Neural cell (in vitro differentiated cells): ENCODE measurements around the gene GABRB2. TPM values are rescaled to one million over a fixed set of nuclear protein-coding genes. Genes with fewer than 3 reads are reported as not detected.

ENCODE experiments used
- H2AFZ ChIP-seq: fragments of 200-600, 300-800 bp; sonication (generic), shearing (Covaris generic); 2 replicates; pipeline ENCODE4 v1.6.0; 2014; ENCODE audit warnings: low read depth, mild to moderate bottlenecking, antibody characterized with exemption, low read length, moderate library complexity
- H3F3A ChIP-seq: fragments of 200-600 bp; shearing (Covaris generic); 2 replicates; pipeline ENCODE4 v1.6.1; 2016; ENCODE audit warnings: mild to moderate bottlenecking, moderate library complexity, mixed read lengths, antibody characterized with exemption, low read length; ENCODE audit not compliant: insufficient read depth, poor library complexity, severe bottlenecking
- H3K27ac ChIP-seq: fragments of 200-600, 300-800 bp; sonication (generic), shearing (Covaris generic); 2 replicates; pipeline ENCODE4 v1.5.1; 2014; ENCODE audit warnings: mild to moderate bottlenecking, low read length, moderate library complexity
- H3K27me3 ChIP-seq: fragments of 300-800, 200-600 bp; sonication (generic), shearing (Covaris generic); 2 replicates; pipeline ENCODE4 v1.6.0; 2014; ENCODE audit warnings: mild to moderate bottlenecking, low read depth, low read length, moderate library complexity; ENCODE audit not compliant: insufficient read depth
- H3K36me3 ChIP-seq: fragments of 300-800, 200-600 bp; sonication (generic), shearing (Covaris generic); 2 replicates; pipeline ENCODE4 v1.5.1; 2014; ENCODE audit warnings: mild to moderate bottlenecking, antibody characterized with exemption, low read length, moderate library complexity; ENCODE audit not compliant: insufficient read depth
- H3K4me2 ChIP-seq: fragments of 300-800, 200-600 bp; sonication (generic), shearing (Covaris generic); 2 replicates; pipeline ENCODE4 v1.6.0; 2014; ENCODE audit warnings: mild to moderate bottlenecking, low read length
- H3K4me3 ChIP-seq: fragments of 300-800, 200-600 bp; sonication (generic), shearing (Covaris generic); 2 replicates; pipeline ENCODE4 v1.5.1; 2014; ENCODE audit warnings: mild to moderate bottlenecking, low read length, moderate library complexity
- H3K79me2 ChIP-seq: fragments of 200-600 bp; shearing (Covaris generic); replicated peaks from 2 replicates; pipeline ENCODE4 v1.6.0; 2014; ENCODE audit warnings: mild to moderate bottlenecking, low read length, moderate library complexity; ENCODE audit not compliant: insufficient read depth
- H3K9ac ChIP-seq: fragments of 300-800, 200-600 bp; sonication (generic), shearing (Covaris generic); 2 replicates; pipeline ENCODE4 v1.6.1; 2016; ENCODE audit warnings: mild to moderate bottlenecking, low read length, mixed read lengths
- H3K9me2 ChIP-seq: fragments of 200-600 bp; shearing (Covaris generic); 2 replicates; pipeline ENCODE4 v1.6.1; 2016; ENCODE audit warnings: mild to moderate bottlenecking, low read length, mixed read lengths; ENCODE audit not compliant: insufficient read depth
- H3K9me3 ChIP-seq: fragments of 200-600, 300-800 bp; sonication (generic), shearing (Covaris generic); 2 replicates; pipeline ENCODE4 v1.6.1; 2016; ENCODE audit warnings: mild to moderate bottlenecking, mixed run types, low read length, moderate library complexity, mixed read lengths
- H4K20me1 ChIP-seq: fragments of 200-600 bp; shearing (Covaris generic); 2 replicates; pipeline ENCODE4 v1.6.1; 2016; ENCODE audit warnings: mild to moderate bottlenecking, mixed run types; ENCODE audit not compliant: insufficient read depth
- CTCF ChIP-seq: fragments of 450-650 bp; IDR thresholded peaks from 2 replicates; pipeline ENCODE4 v1.5.1; 2014; ENCODE audit warnings: antibody characterized with exemption, mild to moderate bottlenecking, moderate library complexity; ENCODE audit not compliant: poor library complexity, severe bottlenecking
- EP300 ChIP-seq: fragments of 450-650 bp; conservative IDR thresholded peaks from 2 replicates; pipeline ENCODE4 v1.6.1; 2014; ENCODE audit warnings: antibody characterized with exemption, mild to moderate bottlenecking, moderate library complexity; ENCODE audit not compliant: poor library complexity, severe bottlenecking
- EZH2 ChIP-seq: fragments of 200-600, 300-800 bp; shearing (Covaris generic), sonication (generic); IDR thresholded peaks from 2 replicates; pipeline ENCODE4 v1.6.1; 2014; ENCODE audit warnings: antibody characterized with exemption, low read length, borderline replicate concordance, mild to moderate bottlenecking; ENCODE audit not compliant: insufficient read depth, poor library complexity, severe bottlenecking
- MXI1 ChIP-seq: fragments of 450-650 bp; conservative IDR thresholded peaks from 2 replicates; pipeline ENCODE4 v1.6.1; 2014; ENCODE audit warnings: antibody characterized with exemption, mild to moderate bottlenecking; ENCODE audit not compliant: poor library complexity, severe bottlenecking
- POLR2AphosphoS5 ChIP-seq: IDR thresholded peaks from 2 replicates; pipeline ENCODE4 v1.6.1; 2012
- RAD21 ChIP-seq: fragments of 450-650 bp; conservative IDR thresholded peaks from 2 replicates; pipeline ENCODE4 v1.6.1; 2014; ENCODE audit warnings: antibody characterized with exemption, mild to moderate bottlenecking, moderate library complexity
- REST ChIP-seq: IDR thresholded peaks from 2 replicates; pipeline ENCODE4 v1.6.1; 2012; ENCODE audit warnings: borderline replicate concordance
- SMC3 ChIP-seq: fragments of 450-650 bp; conservative IDR thresholded peaks from 2 replicates; pipeline ENCODE4 v1.6.1; 2014; ENCODE audit warnings: antibody characterized with exemption, mild to moderate bottlenecking, moderate library complexity; ENCODE audit not compliant: poor library complexity
- TAF1 ChIP-seq: IDR thresholded peaks from 2 replicates; pipeline ENCODE4 v1.6.1; 2012; ENCODE audit warnings: low read depth
- polyA plus RNA-seq: library from polyadenylated mRNA; depleted of rRNA; stranded (reverse); fragments of >200 nt; gene quantifications from 2 replicates; pipeline ENCODE4 v1.2.3, GENCODE V29; 2014

GABRB2 gene
- polyA plus RNA-seq, 1 donor from 2014 or later, result 106 TPM

- H2AFZ ChIP-seq, result no peak overlapping the region
These were observed 234.6 kb downstream of the GABRB2 start for GRCh38 chr5:161311965-161312364.

GRCh38 chr5:161311146-161311708 is 235.3 kb downstream of the GABRB2 start:
- Histone ChIP-seq H3F3A (no peaks in the 10 kb centered on the region), H3K27ac (peak overlapping the region; percentile 60), H3K4me3 (peak overlapping the region; percentile 9), H3K36me3 (no peaks in the 10 kb centered on the region), H3K79me2 (no peaks in the 10 kb centered on the region), H3K9me2 (no peaks in the 10 kb centered on the region), H3K9me3 (no peaks in the 10 kb centered on the region), H3K4me2 (no peak overlapping the region), H4K20me1 (no peaks in the 10 kb centered on the region), H3K27me3 (no peaks in the 10 kb centered on the region), H2AFZ (no peak overlapping the region), H3K9ac (no peak overlapping the region)
- TF ChIP-seq EP300, result no peak
- no peak for TF ChIP-seq CTCF
- TF ChIP-seq TAF1, result no peak
- no peak for TF ChIP-seq MXI1
- TF ChIP-seq EZH2, result no peak
- no peak for TF ChIP-seq RAD21

More at GRCh38 chr5:161311965-161312364, 234.6 kb downstream of the GABRB2 start:
- Histone ChIP-seq H3K9me3 (no peaks in the 10 kb centered on the region), H3K4me2 (no peak overlapping the region), H3K27ac (peak overlapping the region; percentile 60), H3F3A (no peaks in the 10 kb centered on the region), H3K36me3 (no peaks in the 10 kb centered on the region), H3K4me3 (peak overlapping the region; percentile 9), H3K9ac (no peak overlapping the region), H3K27me3 (no peaks in the 10 kb centered on the region), H3K9me2 (no peaks in the 10 kb centered on the region), H3K79me2 (no peaks in the 10 kb centered on the region), H4K20me1 (no peaks in the 10 kb centered on the region)
- TF ChIP-seq EZH2 (no peak), SMC3 (no peak), TAF1 (no peak), EP300 (peak; percentile 53), REST (no peak), CTCF (no peak), RAD21 (peak; percentile 30), MXI1 (no peak), POLR2AphosphoS5 (peak; percentile 69)
